ENCODE measurements around the gene SH3PXD2B.

Gene SH3PXD2B

GRCh38 chr5:172303572-172304335 is 150.6 kb downstream of the SH3PXD2B start:
- no peak overlapping the region for H3K9ac ChIP-seq (ENCODE audit: low read depth, low read length)
- H2AFZ ChIP-seq (ENCODE audit: low read depth, low read length) = no peak overlapping the region
- no peak for DNase-seq
- H4K20me1 ChIP-seq (ENCODE audit: insufficient read depth, low read length) = no peaks in the 10 kb centered on the region
- H3K27me3 ChIP-seq (ENCODE audit: insufficient read depth, low read length, poor library complexity) = no peaks in the 10 kb centered on the region
- no peaks in the 10 kb centered on the region for H3K36me3 ChIP-seq (ENCODE audit: insufficient read depth, low read length)
- TF ChIP-seq CTCF (IDR thresholded peaks at IDR 0.05; ENCODE audit: borderline replicate concordance, extremely low read depth, low read length, poor library complexity, severe bottlenecking) (no peak), EZH2 (IDR thresholded peaks at IDR 0.05; ENCODE audit: borderline replicate concordance, low read depth, low read length, severe bottlenecking) (no peak)
- H3K27ac ChIP-seq (ENCODE audit: low read length) = no peak overlapping the region
- no peaks in the 10 kb centered on the region for H3K79me2 ChIP-seq (ENCODE audit: insufficient read depth, low read length)
- no peaks in the 10 kb centered on the region for H3K4me1 ChIP-seq (ENCODE audit: insufficient read depth, low read length)
- no peak overlapping the region for H3K4me3 ChIP-seq (ENCODE audit: low read depth in 1 of 2, low read length in 2 of 2)
- no peaks in the 10 kb centered on the region for H3K9me3 ChIP-seq (ENCODE audit: insufficient read depth, low read length, severe bottlenecking)
- no peak overlapping the region for H3K4me2 ChIP-seq (ENCODE audit: insufficient read depth, low read length)
- no peak for ATAC-seq (ENCODE audit: insufficient read depth, low read depth)

GRCh38 chr5:172303162-172303561 is 151.2 kb downstream of the SH3PXD2B start:
- no peak overlapping the region for H2AFZ ChIP-seq (ENCODE audit: low read depth, low read length)
- no peaks in the 10 kb centered on the region for H4K20me1 ChIP-seq (ENCODE audit: insufficient read depth, low read length)
- TF ChIP-seq CTCF (IDR thresholded peaks at IDR 0.05; ENCODE audit: borderline replicate concordance, extremely low read depth, low read length, poor library complexity, severe bottlenecking) = no peak
- no peak for TF ChIP-seq EZH2 (IDR thresholded peaks at IDR 0.05; ENCODE audit: borderline replicate concordance, low read depth, low read length, severe bottlenecking)
- ATAC-seq (ENCODE audit: insufficient read depth, low read depth) = no peak
- H3K4me2 ChIP-seq (ENCODE audit: insufficient read depth, low read length) = no peak overlapping the region
- H3K79me2 ChIP-seq (ENCODE audit: insufficient read depth, low read length) = no peaks in the 10 kb centered on the region
- no peak overlapping the region for H3K4me3 ChIP-seq (ENCODE audit: low read depth in 1 of 2, low read length in 2 of 2)
- no peaks in the 10 kb centered on the region for H3K27me3 ChIP-seq (ENCODE audit: insufficient read depth, low read length, poor library complexity)
- no peaks in the 10 kb centered on the region for H3K9me3 ChIP-seq (ENCODE audit: insufficient read depth, low read length, severe bottlenecking)
- DNase-seq = no peak
- no peaks in the 10 kb centered on the region for H3K4me1 ChIP-seq (ENCODE audit: insufficient read depth, low read length)
- H3K27ac ChIP-seq (ENCODE audit: low read length) = no peak overlapping the region
- no peaks in the 10 kb centered on the region for H3K36me3 ChIP-seq (ENCODE audit: insufficient read depth, low read length)
- no peak overlapping the region for H3K9ac ChIP-seq (ENCODE audit: low read depth, low read length)

- Histone ChIP-seq H4K20me1 (ENCODE audit: insufficient read depth, low read length) (no peaks in the 10 kb centered on the region), H3K36me3 (ENCODE audit: insufficient read depth, low read length) (no peaks in the 10 kb centered on the region), H3K27me3 (ENCODE audit: insufficient read depth, low read length, poor library complexity) (no peaks in the 10 kb centered on the region), H3K27ac (ENCODE audit: low read length) (no peak overlapping the region), H3K4me1 (ENCODE audit: insufficient read depth, low read length) (no peaks in the 10 kb centered on the region), H3K4me2 (ENCODE audit: insufficient read depth, low read length) (no peak overlapping the region), H3K9ac (ENCODE audit: low read depth, low read length) (no peak overlapping the region), H3K4me3 (ENCODE audit: low read depth in 1 of 2, low read length in 2 of 2) (no peak overlapping the region), H3K79me2 (ENCODE audit: insufficient read depth, low read length) (no peaks in the 10 kb centered on the region), H2AFZ (ENCODE audit: low read depth, low read length) (no peak overlapping the region), H3K9me3 (ENCODE audit: insufficient read depth, low read length, severe bottlenecking) (no peaks in the 10 kb centered on the region)
- DNase-seq (no peak), ATAC-seq (ENCODE audit: insufficient read depth, low read depth) (no peak)
- TF ChIP-seq EZH2 (IDR thresholded peaks at IDR 0.05; ENCODE audit: borderline replicate concordance, low read depth, low read length, severe bottlenecking) (no peak), CTCF (IDR thresholded peaks at IDR 0.05; ENCODE audit: borderline replicate concordance, extremely low read depth, low read length, poor library complexity, severe bottlenecking) (no peak)
These were observed 152.1 kb downstream of the SH3PXD2B start for GRCh38 chr5:172302047-172302710.

Data from DND-41 (cell line).